HEK293T (cell line): ENCODE data around the gene PDE3A.

Experiments
- NFRKB ChIP-seq: fragments of 450-650 bp; IDR thresholded peaks from 2 replicates; pipeline ENCODE4 v1.6.1; 2016; ENCODE audit warnings: mild to moderate bottlenecking, moderate library complexity
- PKNOX1 ChIP-seq: fragments of 450-650 bp; IDR thresholded peaks from 2 replicates; pipeline ENCODE4 v1.6.1; 2016

- no peak for TF ChIP-seq NFRKB
- no peak for TF ChIP-seq PKNOX1
Measured at GRCh38 chr12:20507056-20507455, 138.7 kb downstream of the PDE3A start.
